ENCODE measurements around the gene FRY.

Gene FRY

GRCh38 chr13:32087955-32088747 is 56.6 kb downstream of the FRY start:
- DNase-seq = no peak

GRCh38 chr13:32092496-32092895 is 60.9 kb downstream of the FRY start:
- DNase-seq = no peak

GRCh38 chr13:32093006-32093405 is 61.4 kb downstream of the FRY start:
- DNase-seq = no peak

- no peak for DNase-seq
Measured at GRCh38 chr13:32098272-32098671, 66.7 kb downstream of the FRY start.

- no peak for DNase-seq
Measured at GRCh38 chr13:32105653-32106313, 74.2 kb downstream of the FRY start.

GRCh38 chr13:32107474-32107873 is 75.9 kb downstream of the FRY start:
- DNase-seq = no peak

- no peak for DNase-seq
Measured at GRCh38 chr13:32107973-32108372, 76.4 kb downstream of the FRY start.

- no peak for DNase-seq
Measured at GRCh38 chr13:32113532-32113931, 82.0 kb downstream of the FRY start.

- no peak for DNase-seq
Measured at GRCh38 chr13:32114284-32114950, 82.8 kb downstream of the FRY start.

- DNase-seq = no peak
Measured at GRCh38 chr13:32115066-32115465, 83.5 kb downstream of the FRY start.

GRCh38 chr13:32116210-32116609 is 84.6 kb downstream of the FRY start:
- no peak for DNase-seq

- DNase-seq = no peak
Measured at GRCh38 chr13:32117001-32117400, 85.4 kb downstream of the FRY start.

- no peak for DNase-seq
Measured at GRCh38 chr13:32117701-32118100, 86.1 kb downstream of the FRY start.

- DNase-seq = no peak
Measured at GRCh38 chr13:32121316-32121715, 89.7 kb downstream of the FRY start.

GRCh38 chr13:32124743-32125142 is 93.2 kb downstream of the FRY start:
- DNase-seq = no peak

- DNase-seq = no peak
Measured at GRCh38 chr13:32125221-32125689, 93.7 kb downstream of the FRY start.

- DNase-seq = no peak
Measured at GRCh38 chr13:32125751-32126150, 94.2 kb downstream of the FRY start.

- DNase-seq = no peak
Measured at GRCh38 chr13:32126278-32126677, 94.7 kb downstream of the FRY start.

- DNase-seq = no peak
Measured at GRCh38 chr13:32126756-32127155, 95.2 kb downstream of the FRY start.

GRCh38 chr13:32127691-32128090 is 96.1 kb downstream of the FRY start:
- DNase-seq = no peak

- DNase-seq = no peak
Measured at GRCh38 chr13:32134241-32135055, 102.9 kb downstream of the FRY start.

- DNase-seq = no peak
Measured at GRCh38 chr13:32135056-32135390, 103.4 kb downstream of the FRY start.

- no peak for DNase-seq
Measured at GRCh38 chr13:32135655-32136054, 104.1 kb downstream of the FRY start.

Data from NCI-H524 (cell line).